GM13977 (cell line): ENCODE measurements around the gene RILP.

Experiments used
- DNase-seq: peaks from one replicate; pipeline ENCODE4 v3.0.0; 2012; ENCODE audit warnings: low spot score
- CTCF ChIP-seq: IDR thresholded peaks from 2 replicates; pipeline ENCODE4 v1.5.1; 2012; ENCODE audit warnings: mild to moderate bottlenecking, control low read depth; ENCODE audit not compliant: insufficient read depth; ENCODE audit errors: extremely low read depth, missing control alignments
- in situ Hi-C: fragments of 300-500 bp; cut with MboI; formaldehyde crosslinking; loops from one replicate; pipeline ENCODE4 v1.12.0; 2022; ENCODE audit warnings: low sequenced_read_pairs, low pct_unique_long_range_greater_than_20kb, mixed read lengths, inconsistent platforms; ENCODE audit not compliant: unreplicated experiment

RILP gene

GRCh38 chr17:1625581-1625980, 24.1 kb downstream of the RILP start:
- DNase-seq, result no peak
- in situ Hi-C loops, result no loop called here
- TF ChIP-seq CTCF, result no peak

- in situ Hi-C loops, result no loop called here
- no peak for DNase-seq
- TF ChIP-seq CTCF, result no peak
Observed at GRCh38 chr17:1625053-1625452, 24.6 kb downstream of the RILP start.

- in situ Hi-C loops, result no loop called here
- TF ChIP-seq CTCF, result no peak
- DNase-seq, result no peak
Observed at GRCh38 chr17:1624650-1625049, 25.0 kb downstream of the RILP start.

- in situ Hi-C loops, result no loop called here
- TF ChIP-seq CTCF, result no peak
- no peak for DNase-seq
Observed at GRCh38 chr17:1623057-1623630, 26.5 kb downstream of the RILP start.

GRCh38 chr17:1621273-1621954, 28.3 kb downstream of the RILP start:
- in situ Hi-C loops, result no loop called here
- no peak for DNase-seq
- no peak for TF ChIP-seq CTCF

- in situ Hi-C loops, result no loop called here
- no peak for DNase-seq
- no peak for TF ChIP-seq CTCF
Observed at GRCh38 chr17:1620486-1620885, 29.2 kb downstream of the RILP start.

- in situ Hi-C loops, result no loop called here
- DNase-seq, result no peak
- no peak for TF ChIP-seq CTCF
Observed at GRCh38 chr17:1617620-1618174, 32.0 kb downstream of the RILP start.
